ENCODE data around the gene TMEM106C.

Gene TMEM106C, protein sequence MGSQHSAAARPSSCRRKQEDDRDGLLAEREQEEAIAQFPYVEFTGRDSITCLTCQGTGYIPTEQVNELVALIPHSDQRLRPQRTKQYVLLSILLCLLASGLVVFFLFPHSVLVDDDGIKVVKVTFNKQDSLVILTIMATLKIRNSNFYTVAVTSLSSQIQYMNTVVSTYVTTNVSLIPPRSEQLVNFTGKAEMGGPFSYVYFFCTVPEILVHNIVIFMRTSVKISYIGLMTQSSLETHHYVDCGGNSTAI

DNA sequence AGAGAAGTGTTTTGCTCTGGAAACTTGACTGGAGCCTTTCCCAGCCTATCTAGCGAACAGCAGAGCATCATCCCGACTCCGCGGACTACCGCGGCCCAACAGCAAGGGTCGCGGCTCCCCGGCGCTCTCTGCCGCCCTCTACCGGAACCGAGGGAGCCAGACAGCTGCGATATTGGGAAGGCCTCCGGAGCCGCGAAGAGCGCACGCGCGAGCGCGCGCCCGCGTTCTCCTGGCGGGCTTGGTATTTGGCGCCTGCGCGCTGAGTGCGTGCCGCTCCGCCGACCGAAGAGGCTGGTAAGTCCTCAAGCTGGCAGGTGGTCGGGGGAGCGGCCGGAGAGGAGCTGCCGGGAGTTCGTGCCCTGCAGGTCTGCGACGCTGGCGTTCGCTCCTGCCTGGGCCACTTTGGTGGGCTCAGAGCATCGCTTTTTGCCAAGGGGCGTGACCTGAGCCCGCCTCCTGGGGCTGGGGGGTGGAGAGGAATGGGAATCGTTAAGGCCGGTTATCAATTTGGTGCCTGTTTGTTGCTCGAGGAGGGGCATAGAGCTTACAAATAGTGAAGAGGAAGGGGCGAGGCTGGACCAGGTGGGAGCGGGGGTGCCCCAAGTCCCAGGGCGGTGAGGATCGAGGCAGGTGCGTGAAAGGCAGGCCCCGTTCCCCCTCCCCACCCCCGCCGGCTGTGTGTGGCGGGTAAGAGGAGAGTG, at the start of gene TMEM106C:
Gene TMEM106C, plus strand, starts transcription at position 257 of the 701 bp plus-strand sequence. CDS start 641 bp downstream, outside the sequence.
- peak within 1 kb of the TSS; percentile 86 for H3K4me3 ChIP-seq (ENCODE audit: low read depth, low read length)
- peak; percentile 99 for TF ChIP-seq CTCF (IDR thresholded peaks at IDR 0.05; ENCODE audit: insufficient read depth, low read depth, low read length, missing control alignments)
- DNase-seq (ENCODE audit: low read depth), result peak; percentile 94

DNA sequence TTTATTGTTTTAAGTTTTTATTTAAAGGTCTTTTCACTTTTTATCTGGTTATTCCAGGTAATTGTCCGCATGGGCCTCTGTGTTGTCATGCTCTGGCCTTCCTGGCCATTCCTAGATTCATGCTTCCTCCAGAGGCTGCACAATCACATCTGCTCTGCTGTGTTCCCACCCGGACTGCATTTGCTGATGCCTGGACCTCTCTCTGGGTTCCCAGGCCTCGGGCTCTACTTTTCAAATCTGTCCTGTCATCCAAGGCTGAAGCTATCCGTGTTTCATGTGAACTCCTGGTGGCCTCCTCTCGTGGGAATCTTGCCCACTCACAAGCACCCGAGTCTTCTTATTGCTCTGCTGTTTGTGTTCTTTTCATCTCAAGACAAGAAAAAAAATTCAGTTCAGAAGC, 42.5 kb upstream of the TMEM106C start:
- no peak for TF ChIP-seq CTCF (IDR thresholded peaks at IDR 0.05; ENCODE audit: insufficient read depth, low read depth, low read length, missing control alignments)

GRCh38 chr12:47921907-47922306, 41.5 kb upstream of the TMEM106C start:
- TF ChIP-seq CTCF (IDR thresholded peaks at IDR 0.05; ENCODE audit: insufficient read depth, low read depth, low read length, missing control alignments), result no peak
- no peak overlapping the region for H3K4me3 ChIP-seq (ENCODE audit: low read depth, low read length)
- DNase-seq (ENCODE audit: low read depth), result no peak

More for the DNA sequence above, 42.5 kb upstream of the TMEM106C start:
- H3K4me3 ChIP-seq (ENCODE audit: low read depth, low read length), result no peak overlapping the region
- DNase-seq (ENCODE audit: low read depth), result no peak

GRCh38 chr12:47927346-47927745, 36.0 kb upstream of the TMEM106C start:
- H3K4me3 ChIP-seq (ENCODE audit: low read depth, low read length), result no peak overlapping the region
- no peak for DNase-seq (ENCODE audit: low read depth)
- no peak for TF ChIP-seq CTCF (IDR thresholded peaks at IDR 0.05; ENCODE audit: insufficient read depth, low read depth, low read length, missing control alignments)

DNA sequence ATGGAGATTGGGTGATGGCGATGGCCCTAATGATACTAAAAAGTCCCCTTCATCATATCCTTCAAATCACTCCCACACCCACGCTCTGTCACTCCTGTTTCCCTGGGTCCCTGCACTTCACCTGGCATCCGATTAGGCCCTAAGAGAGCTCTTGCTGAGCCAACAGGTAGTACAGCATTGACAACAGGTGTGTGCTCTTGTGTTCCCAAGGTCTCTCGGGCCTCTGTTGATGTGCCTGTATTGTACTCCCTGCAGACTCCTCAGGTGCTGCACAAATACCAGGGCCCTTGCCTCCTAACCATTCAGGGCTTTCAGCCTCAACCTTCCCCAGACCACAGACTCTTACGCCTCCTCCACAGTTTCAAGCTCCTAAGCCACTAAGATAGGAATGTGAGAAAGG, 32.8 kb upstream of the TMEM106C start:
- no peak for DNase-seq (ENCODE audit: low read depth)
- no peak overlapping the region for H3K4me3 ChIP-seq (ENCODE audit: low read depth, low read length)
- no peak for TF ChIP-seq CTCF (IDR thresholded peaks at IDR 0.05; ENCODE audit: insufficient read depth, low read depth, low read length, missing control alignments)

- no peak for DNase-seq (ENCODE audit: low read depth)
- no peak overlapping the region for H3K4me3 ChIP-seq (ENCODE audit: low read depth, low read length)
- no peak for TF ChIP-seq CTCF (IDR thresholded peaks at IDR 0.05; ENCODE audit: insufficient read depth, low read depth, low read length, missing control alignments)
Measured at GRCh38 chr12:47931187-47931586, 32.2 kb upstream of the TMEM106C start.

Measured in GM12865 (cell line).